Mucosa of rectum (tissue), 2 donors: ENCODE data around the gene KIRREL1.

Source experiments
- H3K27ac ChIP-seq, 2 donors: one replicate each; pipeline ENCODE4 v1.7.0; 2013; ENCODE audit warnings: inconsistent platforms in 2 of 2, low read depth in 2 of 2, low read length in 2 of 2
- H3K27me3 ChIP-seq, 2 donors: one replicate each; pipeline ENCODE4 v1.7.0; 2013; ENCODE audit warnings: low read length in 2 of 2; ENCODE audit not compliant: control insufficient read depth in 2 of 2, insufficient read depth in 2 of 2
- H3K36me3 ChIP-seq, 2 donors: one replicate each; pipeline ENCODE4 v1.7.0; 2013; ENCODE audit warnings: low read length in 2 of 2; ENCODE audit not compliant: control insufficient read depth in 2 of 2, insufficient read depth in 2 of 2
- H3K4me1 ChIP-seq, 2 donors: one replicate each; pipeline ENCODE4 v1.7.0; 2013; ENCODE audit warnings: low read length in 2 of 2, mild to moderate bottlenecking in 1 of 2; ENCODE audit not compliant: control insufficient read depth in 2 of 2, insufficient read depth in 2 of 2
- H3K4me3 ChIP-seq, 2 donors: one replicate each; pipeline ENCODE4 v1.7.0; 2013; ENCODE audit warnings: low read length in 2 of 2
- H3K9ac ChIP-seq, 2 donors: one replicate each; pipeline ENCODE4 v1.7.0; 2013; ENCODE audit warnings: low read length in 2 of 2, low read depth in 1 of 2, mild to moderate bottlenecking in 1 of 2
- H3K9me3 ChIP-seq, 2 donors: one replicate each; pipeline ENCODE4 v1.7.0; 2013; ENCODE audit warnings: low read length in 2 of 2; ENCODE audit not compliant: control insufficient read depth in 2 of 2
- donor health status: healthy.
- donor health status: Normal muscosa, but diverticular disease.

Gene KIRREL1

GRCh38 chr1:158045639-158046038, 52.2 kb downstream of the KIRREL1 start:
- Histone ChIP-seq H3K27ac (no peak overlapping the region), H3K9ac (no peak overlapping the region), H3K4me1 (peaks cover 0 to 5% of the 10 kb centered on the region in 2 donors), H3K9me3 (no peaks in the 10 kb centered on the region), H3K4me3 (no peak overlapping the region), H3K27me3 (no peaks in the 10 kb centered on the region), H3K36me3 (no peaks in the 10 kb centered on the region)

DNA sequence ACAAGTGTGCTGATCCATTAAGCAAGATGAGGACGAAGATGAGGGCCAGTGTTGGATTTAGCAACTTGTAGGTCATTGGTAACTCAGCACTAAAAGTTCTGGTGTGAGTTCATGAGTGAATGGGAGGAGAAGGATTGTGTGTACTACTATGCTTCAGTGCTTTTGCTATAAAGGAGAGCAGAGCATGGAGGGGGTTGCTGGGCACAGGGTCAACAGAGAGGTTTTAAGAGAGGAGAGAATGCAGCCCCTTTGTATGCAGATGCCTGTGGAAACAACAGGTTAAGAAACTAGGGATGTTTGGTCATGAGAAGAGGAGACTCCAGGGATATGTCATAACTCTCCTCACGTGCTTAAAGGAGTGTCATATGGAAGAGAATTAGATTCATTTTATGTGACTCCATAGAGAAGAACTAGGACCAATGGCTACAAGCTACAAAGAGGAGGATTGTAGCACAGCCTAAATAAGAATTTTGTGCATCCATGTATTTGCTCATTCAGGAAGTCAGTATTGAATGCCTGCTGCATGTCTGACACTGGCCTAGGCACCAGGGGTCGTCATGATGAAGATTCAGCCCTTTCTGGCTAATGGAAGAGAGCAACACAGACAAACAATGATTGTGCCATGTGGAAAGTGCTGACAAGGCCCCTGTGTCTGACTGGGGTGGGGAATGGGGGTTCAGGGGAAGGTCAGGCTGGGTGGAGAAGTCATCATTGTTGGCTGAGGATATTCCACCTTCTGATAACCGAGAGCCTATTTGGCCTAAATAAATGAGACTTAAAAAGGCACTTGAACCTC, 53.5 kb downstream of the KIRREL1 start:
- H3K4me1 ChIP-seq, result peaks cover 0 to 5% of the 10 kb centered on the region in 2 donors
- H3K27ac ChIP-seq, result no peak overlapping the region
- H3K9ac ChIP-seq, result no peak overlapping the region

GRCh38 chr1:158048371-158049067, 55.1 kb downstream of the KIRREL1 start:
- no peak overlapping the region for H3K9ac ChIP-seq
- H3K4me1 ChIP-seq, result peaks cover 0 to 5% of the 10 kb centered on the region in 2 donors
- H3K27me3 ChIP-seq, result no peaks in the 10 kb centered on the region
- no peak overlapping the region for H3K27ac ChIP-seq
- no peaks in the 10 kb centered on the region for H3K36me3 ChIP-seq
- H3K9me3 ChIP-seq, result no peaks in the 10 kb centered on the region
- no peak overlapping the region for H3K4me3 ChIP-seq

More for the DNA sequence above, 53.5 kb downstream of the KIRREL1 start:
- Histone ChIP-seq H3K36me3 (no peaks in the 10 kb centered on the region), H3K4me3 (no peak overlapping the region), H3K27me3 (no peaks in the 10 kb centered on the region), H3K9me3 (no peaks in the 10 kb centered on the region)

DNA sequence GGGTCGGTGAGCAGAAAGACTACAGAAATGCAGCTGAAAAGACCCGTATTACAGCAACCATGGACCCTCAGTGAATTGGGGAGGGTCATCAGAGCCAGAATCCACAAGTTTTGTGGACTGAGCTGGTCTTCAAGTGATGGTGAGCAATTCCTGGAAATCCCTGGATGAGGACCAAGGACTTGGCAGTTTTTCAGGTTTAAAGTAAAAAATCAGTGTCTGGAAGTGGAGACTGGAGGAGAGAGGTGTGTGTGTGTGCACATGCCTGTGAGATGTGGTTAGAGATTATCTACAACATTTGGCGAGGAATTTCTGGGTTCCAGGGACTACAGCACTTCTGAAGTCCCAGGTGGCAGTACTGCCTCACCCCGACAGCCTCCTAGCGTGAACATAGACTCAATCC, 56.4 kb downstream of the KIRREL1 start:
- Histone ChIP-seq H3K27ac (no peak overlapping the region), H3K4me1 (peaks cover 0 to 5% of the 10 kb centered on the region in 2 donors), H3K27me3 (no peaks in the 10 kb centered on the region), H3K9me3 (no peaks in the 10 kb centered on the region), H3K36me3 (peaks cover 0 to 1% of the 10 kb centered on the region in 2 donors), H3K4me3 (no peak overlapping the region), H3K9ac (no peak overlapping the region)

GRCh38 chr1:158053276-158053675, 59.8 kb downstream of the KIRREL1 start:
- Histone ChIP-seq H3K4me1 (no peaks in the 10 kb centered on the region), H3K36me3 (peaks cover 0 to 2% of the 10 kb centered on the region in 2 donors), H3K9me3 (no peaks in the 10 kb centered on the region), H3K4me3 (no peak overlapping the region), H3K27ac (no peak overlapping the region), H3K9ac (no peak overlapping the region), H3K27me3 (no peaks in the 10 kb centered on the region)

DNA sequence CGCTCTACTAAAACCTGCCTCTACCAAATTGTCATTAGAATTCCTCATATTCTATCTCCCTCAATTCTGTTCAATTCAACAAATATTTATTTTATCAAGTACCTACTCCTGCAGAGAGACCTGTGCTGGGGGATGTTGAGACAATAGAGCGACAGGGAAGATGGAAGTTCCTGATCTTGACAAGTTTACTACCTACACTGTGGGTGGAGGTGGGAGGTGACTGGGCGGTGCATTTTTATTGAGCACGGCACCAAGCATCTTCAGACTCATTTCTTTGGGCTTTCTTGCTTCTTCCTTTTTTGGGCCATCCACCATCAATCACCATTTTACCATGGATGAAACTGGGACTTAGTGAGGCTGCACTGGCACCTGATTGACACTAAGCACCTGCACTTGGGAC, 61.3 kb downstream of the KIRREL1 start:
- H3K27me3 ChIP-seq, result no peaks in the 10 kb centered on the region
- H3K4me3 ChIP-seq, result no peak overlapping the region
- H3K9ac ChIP-seq, result no peak overlapping the region
- no peak overlapping the region for H3K27ac ChIP-seq
- H3K9me3 ChIP-seq, result no peaks in the 10 kb centered on the region
- peaks cover 0 to 2% of the 10 kb centered on the region in 2 donors for H3K36me3 ChIP-seq
- H3K4me1 ChIP-seq, result no peaks in the 10 kb centered on the region

GRCh38 chr1:158055854-158056253, 62.4 kb downstream of the KIRREL1 start:
- Histone ChIP-seq H3K27ac (no peak overlapping the region), H3K36me3 (peaks cover 0 to 2% of the 10 kb centered on the region in 2 donors), H3K4me3 (no peak overlapping the region), H3K9me3 (no peaks in the 10 kb centered on the region), H3K4me1 (no peaks in the 10 kb centered on the region), H3K27me3 (no peaks in the 10 kb centered on the region), H3K9ac (no peak overlapping the region)

- H3K27ac ChIP-seq, result no peak overlapping the region
- H3K4me3 ChIP-seq, result no peak overlapping the region
- H3K27me3 ChIP-seq, result no peaks in the 10 kb centered on the region
- H3K9ac ChIP-seq, result no peak overlapping the region
- H3K36me3 ChIP-seq, result peaks cover 0 to 2% of the 10 kb centered on the region in 2 donors
- no peaks in the 10 kb centered on the region for H3K4me1 ChIP-seq
- no peaks in the 10 kb centered on the region for H3K9me3 ChIP-seq
Measured at GRCh38 chr1:158056498-158056897, 63.1 kb downstream of the KIRREL1 start.

DNA sequence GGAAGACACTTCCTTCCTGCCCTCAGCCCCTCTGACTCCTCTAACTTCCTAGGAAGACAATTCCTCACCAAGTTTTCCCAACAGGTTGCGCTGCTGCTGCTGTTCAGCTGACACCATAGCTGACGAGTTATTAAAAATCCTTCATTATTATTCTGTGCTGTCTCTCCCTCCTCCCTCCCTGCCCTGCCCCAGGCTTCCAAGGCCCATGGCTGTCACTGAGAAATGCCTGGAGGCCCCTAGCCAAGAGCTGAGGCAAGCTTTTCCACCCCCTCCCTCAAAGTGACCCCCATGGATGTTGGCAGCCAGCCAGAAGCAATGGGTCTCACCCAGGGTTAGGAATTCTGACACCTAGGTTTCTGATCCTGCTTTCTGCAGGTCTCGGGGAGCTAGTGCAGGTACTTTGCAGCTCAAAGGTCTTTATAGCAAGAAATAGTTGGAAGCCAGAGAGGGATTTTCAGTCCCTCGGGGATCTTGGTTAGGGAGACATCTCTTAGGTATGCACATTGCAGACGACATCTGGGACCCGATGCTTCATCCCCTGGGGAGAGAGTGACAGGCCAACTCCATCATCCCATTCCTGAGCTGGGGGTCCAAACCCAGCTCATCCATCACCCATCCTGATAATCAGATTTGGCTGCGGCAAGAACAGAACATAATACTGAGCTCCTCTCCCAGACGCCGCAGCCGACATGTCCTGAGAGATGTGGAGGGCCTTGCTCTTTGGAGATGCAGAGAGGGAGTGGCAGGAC, 65.0 kb downstream of the KIRREL1 start:
- Histone ChIP-seq H3K9me3 (no peaks in the 10 kb centered on the region), H3K4me1 (no peaks in the 10 kb centered on the region), H3K27me3 (no peaks in the 10 kb centered on the region), H3K9ac (no peak overlapping the region), H3K36me3 (peaks cover 0 to 2% of the 10 kb centered on the region in 2 donors), H3K27ac (no peak overlapping the region), H3K4me3 (no peak overlapping the region)

- H3K9ac ChIP-seq, result no peak overlapping the region
- H3K36me3 ChIP-seq, result no peaks in the 10 kb centered on the region
- H3K4me3 ChIP-seq, result no peak overlapping the region
- H3K4me1 ChIP-seq, result no peaks in the 10 kb centered on the region
- no peak overlapping the region for H3K27ac ChIP-seq
- no peaks in the 10 kb centered on the region for H3K27me3 ChIP-seq
- no peaks in the 10 kb centered on the region for H3K9me3 ChIP-seq
Measured at GRCh38 chr1:158059984-158060383, 66.5 kb downstream of the KIRREL1 start.
